Smooth muscle cell (in vitro differentiated cells): ENCODE data around the gene EIF2B2. TPM values are rescaled to one million over a fixed set of nuclear protein-coding genes. Genes with fewer than 3 reads are reported as not detected.

ENCODE experiments used
- DNase-seq: peaks from one replicate; lab custom pipeline; 2025; ENCODE audit not compliant: unreplicated experiment; lab: John Stamatoyannopoulos, UW
- H2AFZ ChIP-seq: fragments of 200-600 bp; sonication (generic); 2 replicates; pipeline ENCODE4 v1.6.0; 2016; ENCODE audit warnings: antibody characterized with exemption, low read depth, mild to moderate bottlenecking
- H3F3A ChIP-seq: fragments of 200-600 bp; sonication (generic); 2 replicates; pipeline ENCODE4 v1.6.0; 2017; ENCODE audit warnings: antibody characterized with exemption, low read depth
- H3K27ac ChIP-seq: fragments of 200-600 bp; sonication (generic); 2 replicates; pipeline ENCODE4 v1.5.1; 2016; ENCODE audit warnings: low read depth, mild to moderate bottlenecking
- H3K27me3 ChIP-seq: fragments of 200-600 bp; sonication (generic); 2 replicates; pipeline ENCODE4 v1.6.1; 2016; ENCODE audit warnings: low read depth, mild to moderate bottlenecking
- H3K36me3 ChIP-seq: fragments of 200-600 bp; sonication (generic); 2 replicates; pipeline ENCODE4 v1.5.1; 2016; ENCODE audit warnings: low read depth
- H3K4me1 ChIP-seq: fragments of 200-600 bp; sonication (generic); 2 replicates; pipeline ENCODE4 v1.5.1; 2016; ENCODE audit warnings: low read depth
- H3K4me2 ChIP-seq: fragments of 200-600 bp; sonication (generic); 2 replicates; pipeline ENCODE4 v1.6.0; 2016; ENCODE audit warnings: mild to moderate bottlenecking
- H3K4me3 ChIP-seq: fragments of 200-600 bp; sonication (generic); 2 replicates; pipeline ENCODE4 v1.5.1; 2016; ENCODE audit warnings: mild to moderate bottlenecking
- H3K79me2 ChIP-seq: fragments of 200-600 bp; sonication (generic); 2 replicates; pipeline ENCODE4 v1.6.0; 2016; ENCODE audit warnings: low read depth, mild to moderate bottlenecking
- H3K9ac ChIP-seq: fragments of 200-600 bp; sonication (generic); 2 replicates; pipeline ENCODE4 v1.6.0; 2016; ENCODE audit warnings: low read depth
- H3K9me3 ChIP-seq: fragments of 200-600 bp; sonication (generic); replicated peaks from 2 replicates; pipeline ENCODE4 v1.5.1; 2016; ENCODE audit warnings: low read depth
- H4K20me1 ChIP-seq: fragments of 200-600 bp; sonication (generic); 2 replicates; pipeline ENCODE4 v1.6.0; 2016; ENCODE audit warnings: low read depth
- CTCF ChIP-seq: fragments of 200-600 bp; sonication (generic); IDR thresholded peaks from 2 replicates; pipeline ENCODE4 v1.5.1; 2017; ENCODE audit warnings: borderline replicate concordance, mild to moderate bottlenecking, antibody characterized with exemption; ENCODE audit not compliant: insufficient read depth, poor library complexity, severe bottlenecking
- WGBS: methylation state at CpG from one replicate; pipeline ENCODE4 v1.1.7; 2016; ENCODE audit warnings: low lambda C conversion rate; 5-methylcytosine and 5-hydroxymethylcytosine counted together
- polyA plus RNA-seq: library from polyadenylated mRNA; unstranded; fragments of >200 nt; fragmentation: Nextera tagmentation; extraction: Ambion mirVana; gene quantifications from 2 replicates; pipeline ENCODE4 v1.2.1, GENCODE V29; 2016
- total RNA-seq: library from RNA; depleted of rRNA; stranded (reverse); fragments of >200 nt; gene quantifications from 2 replicates; pipeline ENCODE4 v1.2.3, GENCODE V29; 2014

Gene EIF2B2
- total and polyA plus RNA-seq, 2 experiments from 2014 or later = 38.0 to 71.2 TPM

GRCh38 chr14:74956280-74957072 is 46.2 kb upstream of the EIF2B2 start:
- no peak overlapping the region for H3K27ac ChIP-seq
- no peak for TF ChIP-seq CTCF
- no peaks in the 10 kb centered on the region for H3K9me3 ChIP-seq
- H3K27me3 ChIP-seq = no peaks in the 10 kb centered on the region
- H3F3A ChIP-seq = peaks cover 6% of the 10 kb centered on the region
- no peaks in the 10 kb centered on the region for H4K20me1 ChIP-seq
- H3K9ac ChIP-seq = no peak overlapping the region
- peaks cover 6% of the 10 kb centered on the region for H3K79me2 ChIP-seq
- H3K36me3 ChIP-seq = no peaks in the 10 kb centered on the region
- peaks cover 20% of the 10 kb centered on the region for H3K4me1 ChIP-seq
- no peak overlapping the region for H3K4me3 ChIP-seq
- DNase-seq = no peak
- no peak overlapping the region for H3K4me2 ChIP-seq
- WGBS = 76% methylated on average over 23 of the region's 24 CpGs
- H2AFZ ChIP-seq = no peak overlapping the region

GRCh38 chr14:74959596-74960180 is 43.0 kb upstream of the EIF2B2 start:
- Histone ChIP-seq H3K27ac (no peak overlapping the region), H2AFZ (no peak overlapping the region), H3K27me3 (no peaks in the 10 kb centered on the region), H4K20me1 (no peaks in the 10 kb centered on the region), H3K36me3 (no peaks in the 10 kb centered on the region), H3K9me3 (no peaks in the 10 kb centered on the region), H3K9ac (no peak overlapping the region), H3K4me1 (peaks cover 6% of the 10 kb centered on the region), H3F3A (peaks cover 6% of the 10 kb centered on the region), H3K4me3 (no peak overlapping the region), H3K4me2 (no peak overlapping the region), H3K79me2 (no peaks in the 10 kb centered on the region)
- TF ChIP-seq CTCF = no peak
- WGBS = 91% methylated on average over 5 of the region's 5 CpGs
- no peak for DNase-seq

GRCh38 chr14:74960736-74961135 is 42.0 kb upstream of the EIF2B2 start:
- no peaks in the 10 kb centered on the region for H4K20me1 ChIP-seq
- H3K36me3 ChIP-seq = no peaks in the 10 kb centered on the region
- H2AFZ ChIP-seq = no peak overlapping the region
- no peak overlapping the region for H3K27ac ChIP-seq
- H3K4me2 ChIP-seq = no peak overlapping the region
- H3K9ac ChIP-seq = no peak overlapping the region
- peaks cover 5% of the 10 kb centered on the region for H3F3A ChIP-seq
- H3K27me3 ChIP-seq = no peaks in the 10 kb centered on the region
- H3K4me3 ChIP-seq = no peak overlapping the region
- 90% methylated on average over 4 of the region's 4 CpGs for WGBS
- H3K9me3 ChIP-seq = no peaks in the 10 kb centered on the region
- TF ChIP-seq CTCF = no peak
- no peaks in the 10 kb centered on the region for H3K79me2 ChIP-seq
- H3K4me1 ChIP-seq = no peaks in the 10 kb centered on the region
- no peak for DNase-seq
